Measurements from ENCODE around the gene PLXDC2. TPM values are rescaled to one million over a fixed set of nuclear protein-coding genes. Genes with fewer than 3 reads are reported as not detected.

The PLXDC2 gene
- total RNA-seq, 2 donors from 2014 or later: 19.5 to 26.4 TPM

GRCh38 chr10:19937989-19938388, 121.8 kb downstream of the PLXDC2 start:
- no peak overlapping the region for H3K4me3 Mint-ChIP-seq
- WGBS, 2 experiments (ENCODE audit: insufficient coverage in 1 of 2, insufficient read length in 1 of 2): 95% methylated on average over 1 of the region's 1 CpG; no CpG with 5 or more reads in 1 of the 2 experiments
- TF ChIP-seq, protein P1, sequence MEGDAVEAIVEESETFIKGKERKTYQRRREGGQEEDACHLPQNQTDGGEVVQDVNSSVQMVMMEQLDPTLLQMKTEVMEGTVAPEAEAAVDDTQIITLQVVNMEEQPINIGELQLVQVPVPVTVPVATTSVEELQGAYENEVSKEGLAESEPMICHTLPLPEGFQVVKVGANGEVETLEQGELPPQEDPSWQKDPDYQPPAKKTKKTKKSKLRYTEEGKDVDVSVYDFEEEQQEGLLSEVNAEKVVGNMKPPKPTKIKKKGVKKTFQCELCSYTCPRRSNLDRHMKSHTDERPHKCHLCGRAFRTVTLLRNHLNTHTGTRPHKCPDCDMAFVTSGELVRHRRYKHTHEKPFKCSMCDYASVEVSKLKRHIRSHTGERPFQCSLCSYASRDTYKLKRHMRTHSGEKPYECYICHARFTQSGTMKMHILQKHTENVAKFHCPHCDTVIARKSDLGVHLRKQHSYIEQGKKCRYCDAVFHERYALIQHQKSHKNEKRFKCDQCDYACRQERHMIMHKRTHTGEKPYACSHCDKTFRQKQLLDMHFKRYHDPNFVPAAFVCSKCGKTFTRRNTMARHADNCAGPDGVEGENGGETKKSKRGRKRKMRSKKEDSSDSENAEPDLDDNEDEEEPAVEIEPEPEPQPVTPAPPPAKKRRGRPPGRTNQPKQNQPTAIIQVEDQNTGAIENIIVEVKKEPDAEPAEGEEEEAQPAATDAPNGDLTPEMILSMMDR (conservative IDR thresholded peaks at IDR 0.05): no peak
- Histone ChIP-seq H3K36me3 (ENCODE audit: control insufficient read depth, insufficient read depth, low read length) (no peaks in the 10 kb centered on the region), H3K4me3 (ENCODE audit: low read length) (no peak overlapping the region), H3K9me3 (ENCODE audit: control insufficient read depth, low read length) (no peaks in the 10 kb centered on the region), H3K4me1 (ENCODE audit: control insufficient read depth, insufficient read depth, low read length) (peaks cover 7% of the 10 kb centered on the region), H3K27ac (ENCODE audit: low read depth, low read length) (no peak overlapping the region), H3K27me3 (ENCODE audit: control insufficient read depth, insufficient read depth, low read length, poor library complexity, severe bottlenecking) (no peaks in the 10 kb centered on the region), H3K9ac (ENCODE audit: extremely low read depth, low read length, poor library complexity, severe bottlenecking) (no peak overlapping the region)
- no peaks in the 10 kb centered on the region for H3K27me3 Mint-ChIP-seq (ENCODE audit: insufficient read depth)
- no peak for DNase-seq
- H3K36me3 Mint-ChIP-seq (ENCODE audit: low read depth): no peaks in the 10 kb centered on the region
- H3K4me1 Mint-ChIP-seq: peaks cover 30% of the 10 kb centered on the region
- peak overlapping the region; percentile 15 for H3K27ac Mint-ChIP-seq
- H3K9me3 Mint-ChIP-seq: no peaks in the 10 kb centered on the region

GRCh38 chr10:19941206-19941880, 125.1 kb downstream of the PLXDC2 start:
- H3K27ac Mint-ChIP-seq: no peak overlapping the region
- peaks cover 2% of the 10 kb centered on the region for H3K9me3 Mint-ChIP-seq
- WGBS, 2 experiments (ENCODE audit: insufficient coverage in 1 of 2, insufficient read length in 1 of 2): 50 to 74% methylated on average over 1 to 6 of the region's 6 CpGs
- DNase-seq: no peak
- H3K4me3 ChIP-seq (ENCODE audit: low read length): no peak overlapping the region
- peaks cover 7% of the 10 kb centered on the region for H3K4me1 ChIP-seq (ENCODE audit: control insufficient read depth, insufficient read depth, low read length)
- peaks cover 1% of the 10 kb centered on the region for H3K9me3 ChIP-seq (ENCODE audit: control insufficient read depth, low read length)
- H3K27me3 Mint-ChIP-seq (ENCODE audit: insufficient read depth): no peaks in the 10 kb centered on the region
- H3K9ac ChIP-seq (ENCODE audit: extremely low read depth, low read length, poor library complexity, severe bottlenecking): no peak overlapping the region
- H3K36me3 Mint-ChIP-seq (ENCODE audit: low read depth): peaks cover 8% of the 10 kb centered on the region
- H3K27me3 ChIP-seq (ENCODE audit: control insufficient read depth, insufficient read depth, low read length, poor library complexity, severe bottlenecking): no peaks in the 10 kb centered on the region
- H3K36me3 ChIP-seq (ENCODE audit: control insufficient read depth, insufficient read depth, low read length): no peaks in the 10 kb centered on the region
- peaks cover 30% of the 10 kb centered on the region for H3K4me1 Mint-ChIP-seq
- no peak overlapping the region for H3K27ac ChIP-seq (ENCODE audit: low read depth, low read length)
- TF ChIP-seq, protein P1 (conservative IDR thresholded peaks at IDR 0.05): no peak
- no peak overlapping the region for H3K4me3 Mint-ChIP-seq

GRCh38 chr10:19944911-19945663, 128.9 kb downstream of the PLXDC2 start:
- Histone ChIP-seq H3K4me1 (ENCODE audit: control insufficient read depth, insufficient read depth, low read length) (peaks cover 7% of the 10 kb centered on the region), H3K9ac (ENCODE audit: extremely low read depth, low read length, poor library complexity, severe bottlenecking) (no peak overlapping the region), H3K27ac (ENCODE audit: low read depth, low read length) (no peak overlapping the region), H3K4me3 (ENCODE audit: low read length) (no peak overlapping the region), H3K9me3 (ENCODE audit: control insufficient read depth, low read length) (peaks cover 5% of the 10 kb centered on the region), H3K36me3 (ENCODE audit: control insufficient read depth, insufficient read depth, low read length) (no peaks in the 10 kb centered on the region), H3K27me3 (ENCODE audit: control insufficient read depth, insufficient read depth, low read length, poor library complexity, severe bottlenecking) (no peaks in the 10 kb centered on the region)
- Mint-ChIP-seq H3K27me3 (ENCODE audit: insufficient read depth) (no peaks in the 10 kb centered on the region), H3K9me3 (peaks cover 8% of the 10 kb centered on the region), H3K27ac (no peak overlapping the region), H3K4me1 (peaks cover 15% of the 10 kb centered on the region), H3K36me3 (ENCODE audit: low read depth) (peaks cover 14% of the 10 kb centered on the region), H3K4me3 (no peak overlapping the region)
- no peak for DNase-seq
- TF ChIP-seq, protein P1 (conservative IDR thresholded peaks at IDR 0.05): no peak
- WGBS, 2 experiments (ENCODE audit: insufficient coverage in 1 of 2, insufficient read length in 1 of 2): 90 to 100% methylated on average over 3 to 6 of the region's 6 CpGs
